Measurements from ENCODE around the gene CDK19. TPM values are rescaled to one million over a fixed set of nuclear protein-coding genes. Genes with fewer than 3 reads are reported as not detected.

CDK19 gene
- total RNA-seq, 1 donor: 17.8 TPM

DNA sequence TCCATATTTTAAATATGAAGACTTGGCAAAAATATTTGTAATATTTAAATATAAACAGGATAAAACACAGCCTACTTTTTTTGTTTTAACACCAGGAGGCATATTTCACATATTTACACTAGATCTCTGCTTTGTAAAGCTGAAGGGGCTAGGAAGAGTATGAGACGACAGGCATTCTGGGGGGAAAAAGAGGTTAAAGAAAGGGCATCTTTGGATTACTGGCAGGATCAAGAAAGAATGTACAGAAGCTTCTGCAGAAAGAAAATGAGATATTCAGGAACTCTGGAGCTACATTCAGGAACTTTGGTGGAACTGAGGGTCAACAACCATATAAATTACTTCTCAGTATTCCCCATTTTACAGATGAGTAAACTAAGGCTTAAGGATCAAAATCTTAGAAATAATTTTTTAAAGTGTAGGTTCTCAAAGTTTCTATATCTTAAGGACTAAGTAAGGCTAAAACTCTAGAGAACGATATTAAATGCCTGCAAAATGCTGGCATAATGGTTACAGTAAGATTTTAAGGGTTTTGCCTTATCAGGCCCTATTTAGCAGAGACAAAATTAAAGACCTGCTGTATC is 156.5 kb downstream of the CDK19 start:
- TF ChIP-seq, protein P1, sequence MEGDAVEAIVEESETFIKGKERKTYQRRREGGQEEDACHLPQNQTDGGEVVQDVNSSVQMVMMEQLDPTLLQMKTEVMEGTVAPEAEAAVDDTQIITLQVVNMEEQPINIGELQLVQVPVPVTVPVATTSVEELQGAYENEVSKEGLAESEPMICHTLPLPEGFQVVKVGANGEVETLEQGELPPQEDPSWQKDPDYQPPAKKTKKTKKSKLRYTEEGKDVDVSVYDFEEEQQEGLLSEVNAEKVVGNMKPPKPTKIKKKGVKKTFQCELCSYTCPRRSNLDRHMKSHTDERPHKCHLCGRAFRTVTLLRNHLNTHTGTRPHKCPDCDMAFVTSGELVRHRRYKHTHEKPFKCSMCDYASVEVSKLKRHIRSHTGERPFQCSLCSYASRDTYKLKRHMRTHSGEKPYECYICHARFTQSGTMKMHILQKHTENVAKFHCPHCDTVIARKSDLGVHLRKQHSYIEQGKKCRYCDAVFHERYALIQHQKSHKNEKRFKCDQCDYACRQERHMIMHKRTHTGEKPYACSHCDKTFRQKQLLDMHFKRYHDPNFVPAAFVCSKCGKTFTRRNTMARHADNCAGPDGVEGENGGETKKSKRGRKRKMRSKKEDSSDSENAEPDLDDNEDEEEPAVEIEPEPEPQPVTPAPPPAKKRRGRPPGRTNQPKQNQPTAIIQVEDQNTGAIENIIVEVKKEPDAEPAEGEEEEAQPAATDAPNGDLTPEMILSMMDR (IDR thresholded peaks at IDR 0.05; ENCODE audit: insufficient read depth, low read length): no peak
- no peak for DNase-seq (ENCODE audit: low read depth)

DNA sequence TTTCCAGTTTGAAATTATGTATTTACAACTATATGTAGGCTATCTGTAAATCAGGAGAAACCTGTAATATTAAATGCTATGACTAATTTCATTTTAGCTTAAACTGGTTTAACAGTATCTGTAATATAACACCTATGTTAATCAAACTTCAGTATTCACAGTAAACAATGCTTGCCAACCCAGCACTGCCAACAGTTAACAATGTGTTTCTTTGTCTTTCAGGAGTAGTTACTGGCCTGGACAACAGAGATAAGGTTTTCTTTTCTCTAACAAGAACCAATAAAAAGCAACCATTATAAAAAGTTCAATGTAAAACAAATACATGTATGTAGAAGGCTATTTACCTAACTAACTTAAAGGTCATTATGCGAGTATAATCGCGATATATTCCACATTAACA is 158.8 kb downstream of the CDK19 start:
- TF ChIP-seq, protein P1 (IDR thresholded peaks at IDR 0.05; ENCODE audit: insufficient read depth, low read length): no peak
- no peak for DNase-seq (ENCODE audit: low read depth)
- H3K4me3 ChIP-seq (ENCODE audit: low read depth, low read length): no peak overlapping the region

More for the DNA sequence above, 156.5 kb downstream of the CDK19 start:
- no peak overlapping the region for H3K4me3 ChIP-seq (ENCODE audit: low read depth, low read length)

DNA sequence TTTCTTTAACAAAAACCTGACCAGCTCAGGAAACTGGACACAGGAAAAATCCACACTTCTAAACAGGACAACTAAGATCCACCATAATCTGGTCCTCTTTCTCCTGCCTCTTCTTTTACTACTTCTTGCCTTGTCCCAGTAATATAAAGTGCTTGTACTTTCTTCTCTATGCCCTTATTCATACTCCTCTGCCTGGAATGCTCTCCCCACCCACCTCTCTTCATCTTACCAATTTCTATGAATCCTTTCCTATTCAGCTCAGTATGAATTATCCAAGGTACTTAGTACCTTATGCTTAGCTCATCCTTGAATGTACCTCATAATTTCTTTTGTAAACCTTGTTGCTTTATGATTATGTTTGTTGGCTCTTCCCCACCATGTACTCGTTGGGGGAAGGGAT is 159.4 kb downstream of the CDK19 start:
- TF ChIP-seq, protein P1 (IDR thresholded peaks at IDR 0.05; ENCODE audit: insufficient read depth, low read length): no peak
- H3K4me3 ChIP-seq (ENCODE audit: low read depth, low read length): no peak overlapping the region
- DNase-seq (ENCODE audit: low read depth): no peak

DNA sequence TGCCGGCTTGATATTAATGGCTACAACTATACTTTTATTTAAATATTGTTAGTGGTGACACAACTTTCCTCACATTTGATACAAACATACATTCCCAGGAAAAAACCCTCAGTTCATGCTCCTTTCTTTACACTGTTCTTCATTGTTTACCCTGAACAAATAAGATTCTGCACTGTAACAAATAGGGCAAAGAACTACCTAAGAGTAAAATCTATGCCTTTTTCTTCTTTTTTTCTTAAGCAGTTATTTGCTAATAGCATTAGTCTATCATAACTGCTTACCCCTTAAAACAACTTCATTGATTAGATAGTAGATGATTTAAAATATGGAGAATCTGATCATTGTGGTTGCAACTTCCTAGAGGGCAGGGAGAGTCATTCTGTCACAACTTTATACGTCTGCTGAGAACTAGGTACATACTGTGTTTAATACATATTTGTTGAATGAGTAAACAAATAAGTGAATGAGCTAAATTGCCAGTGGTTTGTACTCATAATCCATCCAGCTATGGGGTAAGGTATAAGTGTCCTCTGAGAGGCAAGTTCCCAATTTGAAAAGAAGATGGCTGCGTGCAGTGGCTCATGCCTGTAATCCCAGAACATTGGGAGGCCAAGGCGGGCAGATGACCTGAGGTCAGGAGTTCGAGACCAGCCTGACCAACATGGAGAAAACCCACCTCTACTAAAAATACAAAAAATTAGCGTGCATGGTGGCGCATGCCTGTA is 161.0 kb downstream of the CDK19 start:
- TF ChIP-seq, protein P1 (IDR thresholded peaks at IDR 0.05; ENCODE audit: insufficient read depth, low read length): no peak
- no peak for DNase-seq (ENCODE audit: low read depth)
- H3K4me3 ChIP-seq (ENCODE audit: low read depth, low read length): no peak overlapping the region

DNA sequence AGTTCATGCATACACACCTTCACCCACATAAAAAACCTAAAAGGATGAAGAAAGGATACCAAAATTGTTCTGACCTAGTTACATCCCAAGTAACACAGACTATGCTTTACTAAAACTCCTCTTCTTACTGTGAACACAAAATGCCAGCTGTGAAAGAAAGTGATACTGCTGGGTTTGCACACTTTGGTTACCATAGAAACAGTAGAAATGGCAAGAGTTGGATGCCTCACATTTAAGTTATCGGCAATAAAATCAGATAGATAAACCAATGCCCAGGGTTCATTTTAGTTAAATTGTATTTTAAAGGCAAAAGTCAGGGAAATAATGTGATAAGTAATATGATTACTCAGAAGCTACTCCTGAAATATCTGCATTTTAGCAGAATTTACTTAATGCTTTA is 161.9 kb downstream of the CDK19 start:
- TF ChIP-seq, protein P1 (IDR thresholded peaks at IDR 0.05; ENCODE audit: insufficient read depth, low read length): no peak

DNA sequence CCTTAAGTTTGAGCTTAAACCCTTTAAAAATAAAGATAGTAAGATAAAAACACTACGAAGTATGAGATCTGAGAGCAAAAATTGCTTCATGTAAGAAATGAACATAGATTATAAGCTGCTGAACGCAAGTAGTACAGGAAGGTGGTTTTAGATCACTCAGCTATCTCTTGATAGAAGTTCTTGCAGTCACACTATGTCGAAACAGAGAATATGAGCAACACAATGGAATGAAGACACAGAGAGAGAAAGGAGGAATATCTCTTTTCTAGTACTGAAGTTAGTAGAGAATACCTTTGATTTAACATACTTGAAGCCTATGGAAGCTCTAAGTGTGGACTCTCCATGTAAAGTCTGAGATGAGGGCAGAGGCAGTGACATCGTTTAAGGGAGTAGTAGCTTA is 162.7 kb downstream of the CDK19 start:
- H3K4me3 ChIP-seq (ENCODE audit: low read depth, low read length): no peak overlapping the region
- TF ChIP-seq, protein P1 (IDR thresholded peaks at IDR 0.05; ENCODE audit: insufficient read depth, low read length): no peak
- no peak for DNase-seq (ENCODE audit: low read depth)

More for the DNA sequence above, 161.9 kb downstream of the CDK19 start:
- no peak overlapping the region for H3K4me3 ChIP-seq (ENCODE audit: low read depth, low read length)
- no peak for DNase-seq (ENCODE audit: low read depth)
